A549 (cell line): ENCODE results near the gene ACER3. TPM values are rescaled to one million over a fixed set of nuclear protein-coding genes. Genes with fewer than 3 reads are reported as not detected.
A peak's percentile ranks its signal among the peaks of the same experiment; 100 is the strongest.

Experiments used
- ATAC-seq, 2 experiments: fragments of 200-7000 bp in 1 of 2; fragments of >200 bp in 1 of 2; cut with Nextera tagmentation in 1 of 2; cut with Tn5 transposase in 1 of 2; 3 replicates each; pipeline versions ENCODE4 v1.8.0 to v1.9.1; 2018 to 2020; ENCODE audit warnings: mild to moderate bottlenecking in 1 of 2, moderate library complexity in 1 of 2
- CTCF ChIA-PET: fragments of 300-600 bp; sonication (Branson Sonifier 250); formaldehyde crosslinking; extraction: SDS; loops from one replicate; lab custom pipeline; 2021; ENCODE audit warnings: antibody characterized with exemption, inconsistent platforms; lab: Yijun Ruan, JAX
- POLR2A ChIA-PET: fragments of 350-600 bp; formaldehyde crosslinking; extraction: SDS; loops from one replicate; lab custom pipeline; 2021; ENCODE audit warnings: antibody characterized with exemption, inconsistent platforms; lab: Yijun Ruan, JAX
- DNase-seq, 2 experiments: peaks; one replicate each; pipeline versions ENCODE4 v3.0.0 to v3.0.0-alpha.2; 2011 to 2016; ENCODE audit warnings: low read depth in 1 of 2, low spot score in 1 of 2
- FAIRE-seq: peaks from 2 replicates; lab custom pipeline; 2011; peaks lifted over from hg19 to GRCh38; lab: Jason Lieb, UNC
- H3K27ac ChIP-seq, 2 experiments: fragments of >200 bp; sonication (Bioruptor Twin); formaldehyde crosslinking; 3 replicates each; pipeline ENCODE4 v1.5.1; 2016 to 2017
- H3K4me1 ChIP-seq: fragments of >200 bp; sonication (Bioruptor Twin); formaldehyde crosslinking; 3 replicates; pipeline ENCODE4 v1.6.1; 2016
- H3K4me2 ChIP-seq: fragments of >200 bp; sonication (Bioruptor Twin); formaldehyde crosslinking; 3 replicates; pipeline ENCODE4 v1.6.1; 2016
- H3K4me3 ChIP-seq: fragments of >200 bp; sonication (Bioruptor Twin); formaldehyde crosslinking; 3 replicates; pipeline ENCODE4 v1.5.1; 2016
- H3K9me3 ChIP-seq: fragments of >200 bp; sonication (Bioruptor Twin); formaldehyde crosslinking; 3 replicates; pipeline ENCODE4 v1.6.1; 2016
- CBX8 ChIP-seq: fragments of 200-600 bp; sonication (generic); IDR thresholded peaks from 2 replicates; pipeline ENCODE4 v1.6.1; 2016
- CEBPB ChIP-seq, 2 experiments: fragments of >200 bp in 1 of 2; sonication (Bioruptor Twin) in 1 of 2; formaldehyde crosslinking in 1 of 2; IDR thresholded peaks; 2 replicates each; pipeline ENCODE4 v1.6.1; 2012 to 2016
- CHD4 ChIP-seq: fragments of 200-600 bp; sonication (generic); IDR thresholded peaks from 2 replicates; pipeline ENCODE4 v1.6.1; 2016; ENCODE audit warnings: antibody characterized with exemption, mild to moderate bottlenecking, borderline replicate concordance
- EHF ChIP-seq: fragments of 250-450 bp; sonication (Bioruptor Pico); IDR thresholded peaks from 2 replicates; pipeline ENCODE4 v1.5.0; 2020; ENCODE audit warnings: mild to moderate bottlenecking
- EP300 ChIP-seq, 2 experiments: fragments of >200 bp; sonication (Bioruptor Twin); formaldehyde crosslinking; IDR thresholded peaks; 2 replicates in 1 of 2; 3 replicates in 1 of 2; pipeline ENCODE4 v1.6.1; 2016 to 2017
- FOSB ChIP-seq: fragments of 250-450 bp; sonication (Bioruptor Pico); IDR thresholded peaks from 2 replicates; pipeline ENCODE4 v1.5.0; 2020; ENCODE audit warnings: mild to moderate bottlenecking, moderate library complexity
- FOSL2 ChIP-seq, 2 experiments: fragments of 450-650 bp in 1 of 2; fragments of >200 bp in 1 of 2; sonication (Bioruptor Twin) in 1 of 2; formaldehyde crosslinking; IDR thresholded peaks; 2 replicates each; pipeline versions ENCODE4 v1.5.0 to v1.6.1; 2016 to 2020; ENCODE audit warnings: mild to moderate bottlenecking in 1 of 2, moderate library complexity in 1 of 2
- FOXS1 ChIP-seq: fragments of 250-450 bp; sonication (Bioruptor Pico); IDR thresholded peaks from 2 replicates; pipeline ENCODE4 v1.5.0; 2020; ENCODE audit warnings: mild to moderate bottlenecking, moderate library complexity
- GATA3 ChIP-seq: IDR thresholded peaks from 2 replicates; pipeline ENCODE4 v1.6.1; 2012; ENCODE audit warnings: borderline replicate concordance
- HDAC2 ChIP-seq: fragments of 200-600 bp; sonication (generic); IDR thresholded peaks from 2 replicates; pipeline ENCODE4 v1.6.1; 2016
- HEYL ChIP-seq: fragments of 250-450 bp; sonication (Bioruptor Pico); IDR thresholded peaks from 2 replicates; pipeline ENCODE4 v1.8.0; 2021; ENCODE audit warnings: mild to moderate bottlenecking, moderate library complexity
- MYC ChIP-seq: IDR thresholded peaks from 2 replicates; pipeline ENCODE4 v1.6.1; 2012; ENCODE audit warnings: mild to moderate bottlenecking, inconsistent platforms, low read length, improper control_type of control experiment, borderline replicate concordance
- NFE2L2 ChIP-seq: fragments of 150-350 bp; conservative IDR thresholded peaks from 2 replicates; pipeline ENCODE4 v1.6.1; 2014; ENCODE audit warnings: low read length
- NR3C1 ChIP-seq: fragments of >200 bp; sonication (Bioruptor Twin); formaldehyde crosslinking; IDR thresholded peaks from 3 replicates; pipeline ENCODE4 v1.6.1; 2017
- PHF8 ChIP-seq: fragments of 200-600 bp; sonication (generic); IDR thresholded peaks from 2 replicates; pipeline ENCODE4 v1.6.1; 2016; ENCODE audit warnings: low read depth, mild to moderate bottlenecking, antibody characterized with exemption, moderate library complexity, borderline replicate concordance
- POLR2AphosphoS2 ChIP-seq: conservative IDR thresholded peaks from 2 replicates; pipeline ENCODE4 v1.6.1; 2012; ENCODE audit warnings: low read length, improper control_type of control experiment, inconsistent platforms
- RNF2 ChIP-seq: fragments of 200-600 bp; sonication (generic); IDR thresholded peaks from 2 replicates; pipeline ENCODE4 v1.6.1; 2016; ENCODE audit warnings: low read depth, mild to moderate bottlenecking, antibody characterized with exemption, moderate library complexity, borderline replicate concordance
- TP53 ChIP-seq: fragments of 250-450 bp; sonication (Bioruptor Pico); IDR thresholded peaks from 2 replicates; pipeline ENCODE4 v1.5.0; 2021; ENCODE audit warnings: mild to moderate bottlenecking, moderate library complexity
- ZNF302 ChIP-seq: fragments of 250-450 bp; sonication (Bioruptor Pico); IDR thresholded peaks from 2 replicates; pipeline ENCODE4 v1.9.0; 2021; ENCODE audit warnings: inconsistent platforms, mild to moderate bottlenecking, moderate library complexity
- WGBS: methylation state at CpG from one replicate; pipeline ENCODE4 v1.1.6; 2017; ENCODE audit errors: missing lambda C conversion rate; 5-methylcytosine and 5-hydroxymethylcytosine counted together
- polyA plus RNA-seq, 4 experiments: library from polyadenylated mRNA; depleted of rRNA in 3 of 4; stranded (reverse); fragments of >200 nt; fragmentation: RNase III in 1 of 4; extraction: RNeasy Plus Mini Kit Qiagen cat#74134 plus additional on column Dnase treatment in 1 of 4; gene quantifications; 2 replicates in 3 of 4; 3 replicates in 1 of 4; pipeline ENCODE4 v1.2.3, GENCODE V29; 2011 to 2017
- TF ChIP-seq, protein P1 (sequence below): fragments of 150-350 bp; IDR thresholded peaks from 2 replicates; pipeline ENCODE4 v1.6.1; 2014; ENCODE audit warnings: low read depth, mild to moderate bottlenecking, low read length
- TF ChIP-seq, protein P2 (sequence below): fragments of >200 bp; sonication (Bioruptor Twin); formaldehyde crosslinking; IDR thresholded peaks from 3 replicates; pipeline ENCODE4 v1.5.1; 2016

The ACER3 gene
- polyA plus RNA-seq, 2 of the 4 experiments (the other 2 are of a cell fraction) = 16.0 to 46.6 TPM

DNA sequence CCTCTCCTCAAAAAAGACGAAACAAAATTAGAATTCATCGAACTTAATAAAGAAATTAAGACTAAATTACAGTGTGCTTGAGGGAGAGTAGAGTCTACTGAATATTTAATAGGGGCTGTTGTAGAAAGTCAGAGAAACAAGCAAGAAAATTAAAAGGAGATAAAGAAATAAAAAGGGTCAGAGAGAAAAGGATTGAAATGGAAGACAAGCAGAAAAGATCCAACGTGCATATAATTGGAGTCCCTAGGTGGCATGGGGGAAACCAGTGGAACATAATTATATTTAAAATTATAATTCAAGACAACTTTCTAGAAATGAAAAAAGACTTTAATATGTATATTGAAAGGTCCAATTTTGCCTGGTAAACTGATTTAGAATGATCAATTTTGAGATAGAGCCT, 74.3 kb downstream of the ACER3 start:
- WGBS = 86% methylated on average over 3 of the region's 3 CpGs
- Histone ChIP-seq H3K4me1 (peaks cover 15% of the 10 kb centered on the region), H3K9me3 (peaks cover 17% of the 10 kb centered on the region), H3K4me2 (no peak overlapping the region), H3K4me3 (no peak overlapping the region), H3K27ac (no peak overlapping the region)
- FAIRE-seq = no peak
- peak in 1 of 2 experiments; percentile 31 for DNase-seq
- ATAC-seq = no peak
- CTCF ChIA-PET = no interaction called here
- TF ChIP-seq RNF2 = no peak
- no peak for TF ChIP-seq CBX8
- no peak for TF ChIP-seq PHF8
- no peak for TF ChIP-seq HEYL (CRISPR knock-in tag)
- no peak for TF ChIP-seq FOSB
- peak; percentile 57; the same call in 1 of the 2 replicates for TF ChIP-seq HDAC2
- TF ChIP-seq EP300 (IDR thresholded peaks at IDR 0.05) = no peak
- POLR2A ChIA-PET = no interaction called here

DNA sequence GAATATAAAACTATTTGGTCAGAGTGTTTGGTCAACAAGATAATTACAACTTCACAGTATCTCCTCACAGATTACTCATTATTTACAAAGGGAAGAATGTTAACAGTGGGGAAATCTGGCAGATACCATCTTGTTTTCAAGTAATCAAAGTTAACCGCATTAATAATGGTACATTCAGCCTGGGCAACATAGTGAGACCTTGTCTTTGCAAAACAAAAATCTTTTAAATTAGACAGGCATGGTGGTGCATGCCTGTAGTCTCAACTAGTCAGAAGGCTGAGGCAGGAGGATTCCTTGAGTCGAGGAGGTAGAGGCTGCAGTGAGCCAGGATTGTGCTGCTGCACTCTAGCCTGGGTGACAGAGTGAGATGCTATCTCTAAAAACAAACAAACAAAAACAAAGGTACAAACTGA, 78.5 kb downstream of the ACER3 start:
- peaks cover 15% of the 10 kb centered on the region for H3K4me1 ChIP-seq
- FAIRE-seq (peak; percentile 59), DNase-seq (peak in 1 of 2 experiments; percentile 46), ATAC-seq (peak in 1 of 2 experiments; percentile 53; a peak in 2 of 6 replicates)
- TF ChIP-seq FOSL2 (IDR thresholded peaks at IDR 0.05) (no peak), FOSL2 (CRISPR knock-in tag; IDR thresholded peaks at IDR 0.05) (peak; percentile 59), GATA3 (peak; percentile 87), FOXS1 (CRISPR knock-in tag) (no peak), NR3C1 (no peak), CEBPB (IDR thresholded peaks at IDR 0.05) (no peak; a peak in 1 of 4 replicates)
- TF ChIP-seq, protein P1, sequence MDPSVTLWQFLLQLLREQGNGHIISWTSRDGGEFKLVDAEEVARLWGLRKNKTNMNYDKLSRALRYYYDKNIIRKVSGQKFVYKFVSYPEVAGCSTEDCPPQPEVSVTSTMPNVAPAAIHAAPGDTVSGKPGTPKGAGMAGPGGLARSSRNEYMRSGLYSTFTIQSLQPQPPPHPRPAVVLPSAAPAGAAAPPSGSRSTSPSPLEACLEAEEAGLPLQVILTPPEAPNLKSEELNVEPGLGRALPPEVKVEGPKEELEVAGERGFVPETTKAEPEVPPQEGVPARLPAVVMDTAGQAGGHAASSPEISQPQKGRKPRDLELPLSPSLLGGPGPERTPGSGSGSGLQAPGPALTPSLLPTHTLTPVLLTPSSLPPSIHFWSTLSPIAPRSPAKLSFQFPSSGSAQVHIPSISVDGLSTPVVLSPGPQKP = no peak
- no peak overlapping the region for H3K4me2 ChIP-seq
- no peak overlapping the region for H3K27ac ChIP-seq
- no peak overlapping the region for H3K4me3 ChIP-seq
- POLR2A ChIA-PET = no interaction called here
- CTCF ChIA-PET = no interaction called here
- WGBS = 19% methylated on average over 2 of the region's 2 CpGs
- H3K9me3 ChIP-seq = peaks cover 23% of the 10 kb centered on the region

DNA sequence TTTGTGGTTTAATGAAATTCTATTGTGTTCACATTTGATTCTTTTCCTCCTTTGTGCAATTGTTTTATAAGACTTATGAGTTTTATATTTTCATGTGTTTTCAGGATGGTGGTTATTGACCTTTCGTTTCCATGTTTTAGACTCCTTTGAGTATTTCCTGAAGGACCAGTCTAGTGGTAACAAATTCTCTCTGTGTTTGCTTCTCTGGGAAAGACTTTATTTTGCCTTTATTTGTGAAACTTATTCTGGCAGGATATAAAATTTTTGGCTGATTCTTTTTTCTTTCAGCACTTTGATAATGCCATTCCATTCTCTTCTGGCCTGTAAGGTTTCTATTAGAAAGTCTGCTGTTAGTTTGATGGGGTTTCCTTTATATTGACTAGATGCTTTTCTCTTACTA, 83.5 kb downstream of the ACER3 start:
- no peak for ATAC-seq

More for the DNA sequence above, 83.5 kb downstream of the ACER3 start:
- TF ChIP-seq, protein P1 = no peak
- TF ChIP-seq POLR2AphosphoS2 (no peak), CBX8 (no peak), RNF2 (no peak), EHF (no peak), CHD4 (no peak), ZNF302 (CRISPR knock-in tag) (no peak), TP53 (CRISPR knock-in tag) (no peak), FOSB (no peak), NFE2L2 (no peak), HDAC2 (no peak), MYC (no peak)
- TF ChIP-seq, protein P2, sequence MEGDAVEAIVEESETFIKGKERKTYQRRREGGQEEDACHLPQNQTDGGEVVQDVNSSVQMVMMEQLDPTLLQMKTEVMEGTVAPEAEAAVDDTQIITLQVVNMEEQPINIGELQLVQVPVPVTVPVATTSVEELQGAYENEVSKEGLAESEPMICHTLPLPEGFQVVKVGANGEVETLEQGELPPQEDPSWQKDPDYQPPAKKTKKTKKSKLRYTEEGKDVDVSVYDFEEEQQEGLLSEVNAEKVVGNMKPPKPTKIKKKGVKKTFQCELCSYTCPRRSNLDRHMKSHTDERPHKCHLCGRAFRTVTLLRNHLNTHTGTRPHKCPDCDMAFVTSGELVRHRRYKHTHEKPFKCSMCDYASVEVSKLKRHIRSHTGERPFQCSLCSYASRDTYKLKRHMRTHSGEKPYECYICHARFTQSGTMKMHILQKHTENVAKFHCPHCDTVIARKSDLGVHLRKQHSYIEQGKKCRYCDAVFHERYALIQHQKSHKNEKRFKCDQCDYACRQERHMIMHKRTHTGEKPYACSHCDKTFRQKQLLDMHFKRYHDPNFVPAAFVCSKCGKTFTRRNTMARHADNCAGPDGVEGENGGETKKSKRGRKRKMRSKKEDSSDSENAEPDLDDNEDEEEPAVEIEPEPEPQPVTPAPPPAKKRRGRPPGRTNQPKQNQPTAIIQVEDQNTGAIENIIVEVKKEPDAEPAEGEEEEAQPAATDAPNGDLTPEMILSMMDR = no peak
- TF ChIP-seq, all 56 proteins: peak for 0
- 97% methylated on average over 1 of the region's 1 CpG for WGBS
- no peak overlapping the region for H3K4me3 ChIP-seq
- H3K9me3 ChIP-seq = peaks cover 14% of the 10 kb centered on the region
- no peak for DNase-seq
- no peak overlapping the region for H3K4me2 ChIP-seq
- peaks cover 5% of the 10 kb centered on the region for H3K4me1 ChIP-seq
- ChIA-PET CTCF (no interaction called here), POLR2A (no interaction called here)
- H3K27ac ChIP-seq = no peak overlapping the region
- no peak for FAIRE-seq
